ENCODE data around the gene PRPF40A.

DNA sequence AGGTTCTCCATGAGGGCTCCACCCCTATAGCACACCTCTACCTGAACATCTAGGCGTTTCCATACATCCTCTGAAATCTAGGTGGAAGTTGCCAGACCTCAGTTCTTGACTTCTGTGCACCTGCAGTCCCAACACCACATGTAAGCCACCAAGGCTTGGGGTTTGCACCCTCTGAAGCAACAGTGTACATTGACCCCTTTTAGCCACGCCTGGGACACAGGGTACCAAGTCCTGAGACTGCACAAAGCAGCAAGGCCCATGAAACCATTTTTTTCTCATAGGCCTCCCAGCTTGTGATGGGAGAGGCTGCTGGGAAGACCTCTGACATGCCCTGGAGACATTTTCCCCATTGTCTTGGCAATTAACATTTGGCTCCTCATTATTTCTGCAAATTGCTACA lies 21.2 kb upstream of the PRPF40A start:
- TF ChIP-seq EZH2 (IDR thresholded peaks at IDR 0.05) (no peak), FOXP2 (optimal IDR thresholded peaks at IDR 0.05; ENCODE audit: control extremely low read depth, extremely low read length, insufficient read depth) (no peak), POLR2AphosphoS5 (IDR thresholded peaks at IDR 0.05; ENCODE audit: borderline replicate concordance, low read depth, low read length) (no peak)
